NB4 (cell line): ENCODE results near the gene LILRA2.
"Not testable (repeated sequence)": the region's sequence is repeated elsewhere in the genome, so short reads cannot be mapped to it uniquely, and the experiment has no call there.

Experiments used
- DNase-seq: peaks from one replicate; pipeline ENCODE4 v3.0.0; 2010; ENCODE audit warnings: low read depth
- H3K4me3 ChIP-seq: one replicate; pipeline ENCODE4 v1.5.1; 2011; ENCODE audit warnings: mild to moderate bottlenecking, low read depth, low read length, moderate library complexity
- MYC ChIP-seq: IDR thresholded peaks from 2 replicates; pipeline ENCODE4 v1.6.1; 2011; ENCODE audit warnings: low read depth, low read length
- POLR2A ChIP-seq: IDR thresholded peaks from 2 replicates; pipeline ENCODE4 v1.6.1; 2011; ENCODE audit warnings: mild to moderate bottlenecking; ENCODE audit not compliant: insufficient read length; ENCODE audit errors: extremely low read depth
- TF ChIP-seq, protein P1 (sequence below): IDR thresholded peaks from 2 replicates; pipeline ENCODE4 v1.6.1; 2011; ENCODE audit warnings: low read depth, low read length
- TF ChIP-seq, protein P2 (sequence below): IDR thresholded peaks from one replicate; pipeline ENCODE4 v1.5.1; 2012; ENCODE audit warnings: low read depth, low read length

The LILRA2 gene

DNA sequence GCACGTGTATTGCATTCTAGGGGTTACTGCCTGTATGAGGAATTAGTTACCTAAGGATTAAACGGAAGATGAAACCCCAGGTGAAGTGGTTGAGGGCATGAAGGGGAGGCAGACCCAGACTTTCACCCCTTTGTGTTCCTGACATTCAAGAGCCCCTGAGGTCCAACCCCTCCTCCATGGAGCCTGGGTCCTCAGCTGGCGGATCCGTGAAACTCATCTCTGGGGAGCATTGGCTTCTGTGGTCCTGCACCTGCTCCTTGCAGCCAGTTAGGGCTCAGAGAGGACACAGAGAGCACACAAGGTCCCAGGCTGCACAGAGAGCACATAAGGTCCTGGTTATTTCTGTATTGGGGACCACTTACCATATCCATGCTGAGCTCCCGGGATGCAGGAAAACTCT lies 12.8 kb downstream of the LILRA2 start:
- TF ChIP-seq, protein P1, sequence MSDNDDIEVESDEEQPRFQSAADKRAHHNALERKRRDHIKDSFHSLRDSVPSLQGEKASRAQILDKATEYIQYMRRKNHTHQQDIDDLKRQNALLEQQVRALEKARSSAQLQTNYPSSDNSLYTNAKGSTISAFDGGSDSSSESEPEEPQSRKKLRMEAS, result no peak
- no peak for TF ChIP-seq POLR2A
- H3K4me3 ChIP-seq, result no peak overlapping the region
- DNase-seq, result no peak

GRCh38 chr19:54587026-54587425 lies 13.4 kb downstream of the LILRA2 start:
- no peak for TF ChIP-seq POLR2A
- TF ChIP-seq, protein P2, sequence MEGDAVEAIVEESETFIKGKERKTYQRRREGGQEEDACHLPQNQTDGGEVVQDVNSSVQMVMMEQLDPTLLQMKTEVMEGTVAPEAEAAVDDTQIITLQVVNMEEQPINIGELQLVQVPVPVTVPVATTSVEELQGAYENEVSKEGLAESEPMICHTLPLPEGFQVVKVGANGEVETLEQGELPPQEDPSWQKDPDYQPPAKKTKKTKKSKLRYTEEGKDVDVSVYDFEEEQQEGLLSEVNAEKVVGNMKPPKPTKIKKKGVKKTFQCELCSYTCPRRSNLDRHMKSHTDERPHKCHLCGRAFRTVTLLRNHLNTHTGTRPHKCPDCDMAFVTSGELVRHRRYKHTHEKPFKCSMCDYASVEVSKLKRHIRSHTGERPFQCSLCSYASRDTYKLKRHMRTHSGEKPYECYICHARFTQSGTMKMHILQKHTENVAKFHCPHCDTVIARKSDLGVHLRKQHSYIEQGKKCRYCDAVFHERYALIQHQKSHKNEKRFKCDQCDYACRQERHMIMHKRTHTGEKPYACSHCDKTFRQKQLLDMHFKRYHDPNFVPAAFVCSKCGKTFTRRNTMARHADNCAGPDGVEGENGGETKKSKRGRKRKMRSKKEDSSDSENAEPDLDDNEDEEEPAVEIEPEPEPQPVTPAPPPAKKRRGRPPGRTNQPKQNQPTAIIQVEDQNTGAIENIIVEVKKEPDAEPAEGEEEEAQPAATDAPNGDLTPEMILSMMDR, result no peak
- TF ChIP-seq MYC, result no peak
- TF ChIP-seq, protein P1, result no peak
- no peak overlapping the region for H3K4me3 ChIP-seq
- DNase-seq, result no peak

DNA sequence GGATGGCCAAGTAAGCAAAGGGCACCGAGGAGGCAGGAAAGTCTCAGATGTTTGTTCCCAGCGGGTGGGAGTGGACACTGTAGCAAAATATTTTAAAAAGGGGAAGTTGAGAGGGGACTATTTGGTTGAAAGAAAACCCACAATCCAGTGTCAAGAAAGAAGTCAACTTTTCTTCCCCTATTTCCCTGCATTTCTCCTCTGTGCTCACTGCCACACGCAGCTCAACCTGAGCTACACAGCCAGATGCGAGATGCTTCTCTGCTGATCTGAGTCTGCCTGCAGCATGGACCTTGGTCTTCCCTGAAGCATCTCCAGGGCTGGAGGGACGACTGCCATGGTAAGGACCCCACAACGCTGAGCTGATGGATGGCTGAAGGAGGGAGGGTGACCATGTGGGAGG lies 19.9 kb downstream of the LILRA2 start, which contains the start of gene LILRA1:
Gene LILRA1 (plus strand): TSS at position 188 of the 400 bp plus-strand sequence. CDS start 613 bp downstream, outside the sequence.
- peak within 1 kb of the TSS; percentile 28 for H3K4me3 ChIP-seq
- peak; percentile 70 for DNase-seq

GRCh38 chr19:54593931-54594626 lies 20.5 kb downstream of the LILRA2 start:
- DNase-seq, result peak; percentile 43
- H3K4me3 ChIP-seq, result peak overlapping the region; percentile 28

DNA sequence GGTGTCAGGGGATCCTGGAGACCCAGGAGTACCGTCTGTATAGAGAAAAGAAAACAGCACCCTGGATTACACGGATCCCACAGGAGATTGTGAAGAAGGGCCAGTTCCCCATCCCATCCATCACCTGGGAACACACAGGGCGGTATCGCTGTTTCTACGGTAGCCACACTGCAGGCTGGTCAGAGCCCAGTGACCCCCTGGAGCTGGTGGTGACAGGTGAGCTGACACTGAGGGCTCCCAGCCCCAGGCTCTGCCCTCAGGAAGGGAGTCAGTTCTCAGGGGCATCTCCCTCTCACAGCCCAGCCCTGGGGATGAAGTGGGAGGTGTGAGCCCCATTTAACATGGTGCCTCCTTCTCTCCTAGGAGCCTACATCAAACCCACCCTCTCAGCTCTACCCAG lies 21.1 kb downstream of the LILRA2 start:
- no peak overlapping the region for H3K4me3 ChIP-seq
- no peak for TF ChIP-seq MYC
- TF ChIP-seq, protein P1, result no peak
- TF ChIP-seq, protein P2, result no peak
- TF ChIP-seq POLR2A, result no peak
- DNase-seq, result no peak

- not testable (repeated sequence) for H3K4me3 ChIP-seq, DNase-seq
Observed at GRCh38 chr19:54595680-54596436, 22.3 kb downstream of the LILRA2 start.

GRCh38 chr19:54600212-54600611 lies 26.6 kb downstream of the LILRA2 start:
- no peak for DNase-seq
- no peak overlapping the region for H3K4me3 ChIP-seq
- TF ChIP-seq, protein P2, result no peak
- TF ChIP-seq, protein P1, result no peak
- TF ChIP-seq POLR2A (no peak), MYC (no peak)

GRCh38 chr19:54606230-54606629 lies 32.6 kb downstream of the LILRA2 start:
- TF ChIP-seq, protein P2, result no peak
- TF ChIP-seq MYC (no peak), POLR2A (no peak)
- TF ChIP-seq, protein P1, result no peak
- no peak for DNase-seq
- H3K4me3 ChIP-seq, result no peak overlapping the region
